T follicular helper cell (primary cell): ENCODE data around the gene HFM1.
"Not testable (repeated sequence)": the region's sequence is repeated elsewhere in the genome, so short reads cannot be mapped to it uniquely, and the experiment has no call there.

Experiments used
- DNase-seq: peaks from one replicate; pipeline ENCODE4 v3.0.0-alpha.2; 2020; ENCODE audit warnings: low read depth

The HFM1 gene

GRCh38 chr1:91349524-91349923, 55.1 kb downstream of the HFM1 start:
- no peak for DNase-seq

- DNase-seq: no peak
These were observed 57.8 kb downstream of the HFM1 start for GRCh38 chr1:91346824-91347223.

- no peak for DNase-seq
These were observed 59.1 kb downstream of the HFM1 start for GRCh38 chr1:91345395-91346005.

- DNase-seq: no peak
These were observed 66.1 kb downstream of the HFM1 start for GRCh38 chr1:91338501-91338900.

GRCh38 chr1:91335603-91336002, 69.0 kb downstream of the HFM1 start:
- no peak for DNase-seq

- no peak for DNase-seq
These were observed 69.8 kb downstream of the HFM1 start for GRCh38 chr1:91334856-91335255.

- no peak for DNase-seq
These were observed 79.2 kb downstream of the HFM1 start for GRCh38 chr1:91325456-91325855.

- no peak for DNase-seq
These were observed 90.0 kb downstream of the HFM1 start for GRCh38 chr1:91314643-91315042.

- DNase-seq: no peak
These were observed 93.0 kb downstream of the HFM1 start for GRCh38 chr1:91311672-91312071.

- no peak for DNase-seq
These were observed 96.1 kb downstream of the HFM1 start for GRCh38 chr1:91308544-91308943.

- no peak for DNase-seq
These were observed 96.7 kb downstream of the HFM1 start for GRCh38 chr1:91307784-91308409.

- DNase-seq: no peak
These were observed 101.5 kb downstream of the HFM1 start for GRCh38 chr1:91303165-91303564.

- not testable (repeated sequence) for DNase-seq
These were observed 115.6 kb downstream of the HFM1 start for GRCh38 chr1:91288843-91289553.

GRCh38 chr1:91286962-91287317, 117.7 kb downstream of the HFM1 start:
- not testable (repeated sequence) for DNase-seq

GRCh38 chr1:91286259-91286961, 118.2 kb downstream of the HFM1 start:
- DNase-seq: not testable (repeated sequence)

- DNase-seq: no peak
These were observed 121.3 kb downstream of the HFM1 start for GRCh38 chr1:91283421-91283726.

GRCh38 chr1:91282695-91283420, 121.8 kb downstream of the HFM1 start:
- DNase-seq: peak; percentile 14

GRCh38 chr1:91281782-91282181, 122.9 kb downstream of the HFM1 start:
- no peak for DNase-seq

- no peak for DNase-seq
These were observed 125.9 kb downstream of the HFM1 start for GRCh38 chr1:91278754-91279153.

- DNase-seq: no peak
These were observed 130.8 kb downstream of the HFM1 start for GRCh38 chr1:91273875-91274274.

- DNase-seq: no peak
These were observed 143.0 kb downstream of the HFM1 start for GRCh38 chr1:91261655-91262054.

GRCh38 chr1:91245435-91245834, 159.2 kb downstream of the HFM1 start:
- no peak for DNase-seq
